HG03457 (cell line): Measurements from ENCODE around the gene MT2A.
"Not testable (repeated sequence)": the region's sequence is repeated elsewhere in the genome, so short reads cannot be mapped to it uniquely, and the experiment has no call there.

Source experiments
- ATAC-seq: cut with Tn5 transposase; IDR thresholded peaks from one replicate; pipeline ENCODE4 v1.9.1; 2021; ENCODE audit warnings: moderate number of reproducible peaks; ENCODE audit not compliant: unreplicated experiment

The MT2A gene

GRCh38 chr16:56608043-56608875 lies at the start of gene MT2A:
Gene MT2A (plus strand): TSS chr16:56608584. CDS start chr16:56608656, 72 bp downstream.
- ATAC-seq, result peak; percentile 66

DNA sequence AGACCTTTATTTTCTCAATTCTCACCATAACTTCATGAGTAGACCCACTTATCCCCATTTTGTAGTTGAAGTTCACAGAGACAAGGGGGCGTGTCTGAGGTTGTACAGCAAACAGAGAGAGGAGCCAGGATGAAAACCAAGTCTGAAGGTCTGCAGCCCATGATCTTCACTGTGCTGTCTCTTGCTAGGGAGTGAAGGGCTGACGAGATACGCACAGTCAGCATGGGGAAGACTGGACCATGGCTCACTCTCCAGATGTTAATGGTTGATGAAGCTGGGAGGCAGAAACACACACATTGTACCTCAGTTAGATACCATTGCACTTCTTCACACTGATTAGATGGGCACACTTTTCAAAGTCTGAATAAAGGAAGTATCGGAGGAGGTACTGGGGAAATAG lies 49.3 kb upstream of the MT2A start:
- no peak for ATAC-seq

GRCh38 chr16:56560447-56560846 lies 47.9 kb upstream of the MT2A start:
- no peak for ATAC-seq

DNA sequence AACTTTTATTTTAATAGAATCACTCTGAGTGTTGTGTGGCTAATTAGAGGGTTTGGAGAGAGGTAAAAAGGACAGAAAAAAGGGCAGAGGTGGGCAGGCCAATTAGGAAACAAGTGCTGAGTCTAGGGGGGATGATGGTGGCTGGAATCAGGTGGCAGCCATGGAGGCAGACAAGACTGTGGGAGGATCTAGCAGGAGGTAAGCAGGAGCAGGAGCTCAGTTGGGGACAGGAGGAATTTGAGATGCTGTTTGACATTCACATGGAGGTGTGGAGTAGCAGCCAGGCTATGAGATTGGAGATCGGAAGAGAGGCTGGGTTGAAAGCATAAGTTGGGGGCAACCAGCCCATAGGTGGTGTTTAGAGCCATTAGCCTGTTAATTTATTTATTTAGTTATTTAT lies 47.3 kb upstream of the MT2A start:
- no peak for ATAC-seq

GRCh38 chr16:56564793-56565477 lies 43.4 kb upstream of the MT2A start, which contains the start of gene MT4:
Gene MT4 (plus strand): TSS chr16:56565073. CDS start chr16:56565129, 56 bp downstream.
- no peak for ATAC-seq

DNA sequence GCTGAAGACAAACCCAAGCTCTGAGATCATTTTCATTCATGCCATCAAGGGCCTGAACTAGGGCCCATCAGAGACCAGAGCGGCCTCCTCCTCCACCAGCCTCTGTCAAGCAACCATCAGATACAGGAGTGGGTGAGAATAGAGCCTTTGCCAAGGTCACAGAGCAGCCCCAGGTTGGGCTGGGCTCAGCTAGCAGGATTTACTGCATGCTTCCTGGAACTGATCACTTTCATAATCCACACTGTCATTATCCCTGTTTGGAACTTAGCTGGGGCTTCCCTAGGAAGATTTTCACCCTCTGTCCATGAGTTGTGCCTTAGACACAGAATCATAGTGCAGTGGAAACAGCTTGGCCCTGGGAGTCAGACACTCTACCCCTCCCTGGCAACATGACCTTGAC lies 38.4 kb upstream of the MT2A start:
- ATAC-seq, result no peak

DNA sequence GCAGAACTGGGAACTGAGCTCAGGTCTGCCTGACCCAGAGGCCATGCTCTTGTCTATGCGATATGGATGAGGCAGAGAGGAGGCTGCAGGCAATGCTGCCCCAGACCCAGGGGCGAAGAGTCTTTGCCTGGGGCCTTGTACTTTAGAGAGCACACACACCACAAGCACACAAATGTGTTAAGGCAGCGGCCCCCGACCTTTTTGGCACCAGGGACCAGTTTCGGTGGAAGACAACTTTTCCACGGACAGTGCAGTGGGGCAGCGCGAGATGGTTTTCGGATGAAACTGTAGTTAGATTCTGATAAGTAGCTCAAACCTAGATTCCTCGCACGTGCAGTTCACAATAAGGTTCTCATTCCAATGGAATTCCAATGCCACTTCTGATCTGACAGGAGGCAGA lies 36.9 kb upstream of the MT2A start:
- ATAC-seq, result no peak

- no peak for ATAC-seq
Measured at GRCh38 chr16:56574625-56575024, 33.8 kb upstream of the MT2A start.

DNA sequence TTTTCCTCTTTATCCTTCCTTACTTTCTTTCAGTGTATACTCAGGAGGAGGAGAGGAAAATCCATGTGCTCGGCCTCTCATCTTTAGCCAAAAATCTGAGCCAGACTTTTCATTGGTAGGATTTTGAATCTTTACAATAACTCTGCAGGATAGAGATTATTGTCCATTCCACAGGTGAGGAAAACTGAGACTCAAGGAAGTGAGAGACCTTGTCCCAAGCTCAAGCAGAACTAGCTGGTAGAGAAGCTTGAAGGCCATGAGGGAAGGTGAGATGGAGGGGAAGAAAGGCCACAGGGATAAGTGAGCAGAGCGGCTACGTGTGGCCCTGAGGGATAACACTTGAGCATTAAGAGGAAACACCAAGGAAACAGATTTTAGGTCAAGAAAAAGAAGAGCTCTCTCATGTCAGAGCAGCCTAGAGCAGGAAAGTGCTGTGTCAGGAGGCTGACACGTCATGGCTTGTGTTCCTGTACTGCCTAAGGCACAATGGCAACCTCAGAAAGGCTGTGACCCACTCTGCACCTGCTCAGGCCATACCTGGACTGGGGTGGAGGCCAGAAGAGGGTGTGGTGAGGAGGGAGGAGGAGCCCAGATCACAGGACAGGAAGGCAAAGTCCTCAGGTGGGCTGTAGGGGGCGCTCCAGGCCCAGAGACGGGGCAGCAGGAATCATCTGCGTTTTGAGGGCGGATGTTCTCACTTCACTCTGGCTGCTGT lies 31.6 kb upstream of the MT2A start:
- peak; percentile 76 for ATAC-seq

DNA sequence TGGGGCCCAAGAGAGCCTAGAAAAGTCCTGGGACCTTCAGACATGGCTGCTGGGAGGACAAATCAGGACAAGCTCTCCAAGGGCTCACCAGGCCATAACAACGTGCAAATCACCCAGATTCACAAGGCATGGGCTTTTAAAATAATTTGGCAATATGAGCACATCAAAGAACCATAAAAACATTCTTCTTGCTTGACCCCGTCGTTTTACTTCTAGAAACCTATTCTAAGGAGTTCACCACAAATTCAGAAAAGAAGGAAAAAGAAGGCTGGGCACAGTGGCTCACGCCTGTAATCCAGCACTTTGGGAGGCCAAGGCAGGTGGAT lies 31.1 kb upstream of the MT2A start:
- no peak for ATAC-seq

- ATAC-seq, result no peak
Measured at GRCh38 chr16:56580391-56581048, 27.9 kb upstream of the MT2A start.

- not testable (repeated sequence) for ATAC-seq
Measured at GRCh38 chr16:56582911-56583310, 25.5 kb upstream of the MT2A start.

DNA sequence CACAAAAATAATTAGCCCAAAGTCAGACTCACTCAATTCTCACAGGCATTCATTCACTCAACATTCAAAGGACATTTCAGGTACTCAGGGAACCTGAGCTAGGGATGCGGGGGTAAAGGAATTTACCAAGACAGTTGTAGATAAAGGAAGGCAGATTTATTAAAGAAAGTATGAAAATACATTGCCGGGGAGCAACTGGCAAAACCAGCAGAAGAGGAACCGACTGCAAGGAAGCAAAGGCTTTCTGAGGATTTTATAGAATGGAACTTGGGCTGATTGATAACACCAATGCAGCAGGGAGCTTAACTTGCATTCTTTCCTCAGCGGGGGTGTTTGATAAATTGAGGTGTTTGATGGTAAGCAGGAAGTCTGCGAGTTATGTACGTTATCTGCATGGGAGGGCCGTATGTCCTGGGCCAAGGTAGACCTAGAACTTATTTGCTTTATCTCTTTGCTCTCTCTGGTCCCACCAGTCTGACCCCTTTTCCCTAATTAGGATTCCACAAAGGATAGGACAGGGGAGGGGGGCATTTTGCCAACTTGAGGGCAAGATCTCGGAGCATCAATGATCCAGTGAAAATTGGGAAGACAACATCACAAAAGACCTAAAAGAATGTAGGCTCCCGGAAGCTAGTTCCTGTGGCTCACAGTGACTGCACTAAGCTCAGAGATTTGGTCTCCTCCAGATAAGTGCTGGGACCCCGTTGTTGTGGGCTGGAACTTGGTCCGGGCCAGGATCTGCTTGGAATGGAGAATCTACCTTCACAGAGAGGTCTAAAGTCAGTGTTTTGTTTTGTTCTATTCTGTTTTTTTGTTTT lies 24.8 kb upstream of the MT2A start:
- ATAC-seq, result no peak

- no peak for ATAC-seq
Measured at GRCh38 chr16:56584276-56584675, 24.1 kb upstream of the MT2A start.

- ATAC-seq, result no peak
Measured at GRCh38 chr16:56588781-56589140, 19.6 kb upstream of the MT2A start.

- ATAC-seq, result no peak
Measured at GRCh38 chr16:56589141-56590039, 19.0 kb upstream of the MT2A start, which contains the start of gene MT3. Gene MT3 (plus strand): TSS chr16:56589528. CDS start chr16:56589591, 63 bp downstream.

DNA sequence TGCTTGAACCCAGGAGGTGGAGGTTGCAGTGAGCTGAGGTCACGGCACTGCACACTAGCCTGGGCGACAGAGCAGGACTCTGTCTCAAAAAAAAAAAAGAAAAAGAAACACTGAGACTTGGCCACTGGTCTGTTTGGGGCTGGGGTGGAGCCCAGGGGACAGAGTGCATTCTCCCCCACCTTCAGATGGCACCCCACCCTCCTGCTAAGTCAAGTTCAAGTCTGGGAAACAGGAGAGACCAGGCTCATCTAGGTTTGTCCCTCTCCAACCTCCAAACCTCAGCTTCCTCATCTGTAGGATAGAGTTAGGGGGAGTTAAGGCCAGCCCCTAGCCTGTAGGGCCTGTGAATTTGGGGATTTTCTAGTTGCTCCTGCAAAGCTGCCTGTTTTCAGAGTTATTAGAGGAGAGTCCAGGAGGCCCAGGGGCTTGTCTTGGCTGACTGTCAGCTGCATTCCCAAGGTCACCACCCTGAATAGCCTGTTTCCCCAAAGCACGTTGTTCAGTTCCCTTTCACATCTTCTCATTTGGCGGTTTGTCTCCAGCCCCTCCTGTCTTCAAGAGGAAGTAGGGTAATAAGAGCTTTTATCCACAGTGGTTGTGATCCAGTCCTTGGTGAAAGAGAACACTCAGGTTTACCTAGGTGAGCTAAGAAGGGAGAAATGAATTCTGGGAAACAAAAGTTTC lies 16.9 kb upstream of the MT2A start:
- ATAC-seq, result no peak

DNA sequence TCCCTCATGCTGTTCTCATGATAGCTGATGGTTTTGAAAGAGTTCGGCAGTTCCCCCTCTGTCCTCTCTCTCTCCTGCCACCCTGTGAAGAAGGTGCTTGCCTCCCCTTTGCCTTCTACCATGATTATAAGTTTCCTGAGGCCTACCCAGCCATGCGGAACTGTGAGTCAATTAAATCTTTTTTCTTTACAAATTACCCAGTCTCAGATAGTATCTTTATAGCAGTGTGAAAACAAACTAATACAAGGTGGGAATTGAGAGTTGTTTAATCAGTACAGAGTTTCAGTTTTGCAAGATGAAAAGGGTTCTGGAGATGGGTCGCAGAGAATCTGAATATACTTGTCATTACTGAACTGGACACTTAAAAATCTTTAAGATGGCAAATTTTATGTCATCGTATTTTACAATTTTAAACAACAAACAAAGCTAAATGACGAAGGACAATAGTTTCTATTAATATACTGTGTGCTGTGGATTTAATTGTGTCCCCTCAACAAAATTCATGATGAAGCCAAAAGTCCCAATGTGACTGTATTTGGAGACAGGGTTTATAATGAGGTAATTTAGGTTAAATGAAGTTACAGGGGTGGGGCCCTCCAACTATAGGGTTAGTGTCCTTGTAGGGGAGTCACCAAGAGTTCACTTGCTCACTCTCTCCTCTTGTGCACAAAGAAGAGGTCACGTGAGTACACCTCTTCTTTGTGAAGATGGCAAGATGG lies 14.7 kb upstream of the MT2A start:
- ATAC-seq, result no peak
